ENCODE data around the gene MRPS21. TPM values are rescaled to one million over a fixed set of nuclear protein-coding genes. Genes with fewer than 3 reads are reported as not detected.
"Not testable (repeated sequence)": the region's sequence is repeated elsewhere in the genome, so short reads cannot be mapped to it uniquely, and the experiment has no call there.

The MRPS21 gene
- total and polyA plus RNA-seq, 4 donors = 39.6 to 98.9 (median 68.4) TPM

- Histone ChIP-seq H3K36me3 (ENCODE audit: control insufficient read depth in 1 of 2, insufficient read depth in 2 of 2, low read length in 1 of 2) (peaks cover 0 to 1% of the 10 kb centered on the region in 2 donors), H3K27me3 (ENCODE audit: control insufficient read depth in 1 of 2, insufficient read depth in 2 of 2, low read length in 1 of 2) (no peaks in the 10 kb centered on the region), H3K4me3 (ENCODE audit: low read length in 2 of 2) (no peak overlapping the region), H3K4me1 (ENCODE audit: control insufficient read depth in 1 of 2, insufficient read depth in 2 of 2, low read length in 2 of 2) (no peaks in the 10 kb centered on the region), H3K9me3 (ENCODE audit: control insufficient read depth, low read length) (no peaks in the 10 kb centered on the region), H3K27ac (ENCODE audit: low read depth in 1 of 2, low read length in 2 of 2) (no peak overlapping the region)
- DNase-seq (no peak), ATAC-seq (ENCODE audit: low FRiP score) (no peak)
- 95 to 100% methylated on average over 2 of the region's 2 CpGs for WGBS, 2 donors
- intact Hi-C loops (cut with DNase I) = no loop called here
These were observed 1.8 kb downstream of the MRPS21 start for GRCh38 chr1:150295476-150295875.

DNA sequence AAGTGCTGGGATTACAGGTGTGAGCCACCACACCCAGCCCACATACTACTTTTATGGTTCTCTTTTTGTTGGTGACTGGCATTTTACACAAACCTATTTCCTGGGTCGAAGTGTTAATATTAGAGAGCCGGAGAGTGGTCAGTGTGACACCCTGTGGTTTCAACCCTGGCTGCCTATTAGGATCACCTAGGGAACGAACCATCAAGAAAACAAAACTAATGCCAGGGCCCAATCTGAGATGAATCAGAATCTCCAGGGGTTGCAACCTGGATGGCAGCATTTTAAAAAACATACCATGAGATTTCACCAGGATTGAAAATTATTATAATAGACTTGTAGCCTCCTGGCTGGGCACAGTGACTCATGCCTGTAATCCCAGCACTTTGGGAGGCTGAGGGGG, 6.1 kb downstream of the MRPS21 start:
- H3K27ac ChIP-seq (ENCODE audit: low read depth in 1 of 2, low read length in 2 of 2) = no peak overlapping the region
- ATAC-seq (ENCODE audit: low FRiP score) (no peak), DNase-seq (no peak)
- H3K27me3 ChIP-seq (ENCODE audit: control insufficient read depth in 1 of 2, insufficient read depth in 2 of 2, low read length in 1 of 2) = no peaks in the 10 kb centered on the region
- intact Hi-C loops (cut with DNase I) = no loop called here
- no peak overlapping the region for H3K4me3 ChIP-seq (ENCODE audit: low read length in 2 of 2)
- H3K4me1 ChIP-seq (ENCODE audit: control insufficient read depth in 1 of 2, insufficient read depth in 2 of 2, low read length in 2 of 2) = no peaks in the 10 kb centered on the region
- whole genome bisulfite sequencing, 2 donors = 94 to 95% methylated on average over 3 of the region's 3 CpGs
- no peaks in the 10 kb centered on the region for H3K9me3 ChIP-seq (ENCODE audit: control insufficient read depth, low read length)
- peaks cover 0 to 1% of the 10 kb centered on the region in 2 donors for H3K36me3 ChIP-seq (ENCODE audit: control insufficient read depth in 1 of 2, insufficient read depth in 2 of 2, low read length in 1 of 2)

DNA sequence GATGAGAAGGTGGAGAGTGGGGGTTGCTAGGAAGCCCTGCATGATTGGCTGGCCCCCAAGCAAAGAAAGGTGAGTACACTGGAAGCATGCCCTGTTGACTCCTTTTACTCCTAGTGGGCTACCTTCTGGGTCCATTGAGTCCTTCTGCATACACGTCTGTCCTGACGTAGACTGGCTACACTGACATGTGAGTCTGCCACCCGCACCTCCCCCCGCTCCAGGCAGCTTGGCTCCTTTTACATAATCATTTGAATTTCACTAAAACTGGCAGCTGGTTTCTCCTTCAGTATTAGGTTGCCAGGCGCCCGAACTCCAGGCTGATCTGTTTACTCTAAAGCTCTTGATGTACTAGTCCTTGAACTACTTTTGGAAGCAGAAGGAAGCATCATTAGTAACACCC, 8.7 kb downstream of the MRPS21 start:
- no peaks in the 10 kb centered on the region for H3K27me3 ChIP-seq (ENCODE audit: control insufficient read depth in 1 of 2, insufficient read depth in 2 of 2, low read length in 1 of 2)
- no peak overlapping the region for H3K4me3 ChIP-seq (ENCODE audit: low read length in 2 of 2)
- 81 to 83% methylated on average over 6 of the region's 6 CpGs for WGBS, 2 donors
- H3K4me1 ChIP-seq (ENCODE audit: control insufficient read depth in 1 of 2, insufficient read depth in 2 of 2, low read length in 2 of 2) = no peaks in the 10 kb centered on the region
- intact Hi-C loops (cut with DNase I) = no loop called here
- peaks cover 0 to 1% of the 10 kb centered on the region in 2 donors for H3K36me3 ChIP-seq (ENCODE audit: control insufficient read depth in 1 of 2, insufficient read depth in 2 of 2, low read length in 1 of 2)
- DNase-seq (no peak), ATAC-seq (ENCODE audit: low FRiP score) (no peak)
- H3K9me3 ChIP-seq (ENCODE audit: control insufficient read depth, low read length) = no peaks in the 10 kb centered on the region
- no peak overlapping the region for H3K27ac ChIP-seq (ENCODE audit: low read depth in 1 of 2, low read length in 2 of 2)

DNA sequence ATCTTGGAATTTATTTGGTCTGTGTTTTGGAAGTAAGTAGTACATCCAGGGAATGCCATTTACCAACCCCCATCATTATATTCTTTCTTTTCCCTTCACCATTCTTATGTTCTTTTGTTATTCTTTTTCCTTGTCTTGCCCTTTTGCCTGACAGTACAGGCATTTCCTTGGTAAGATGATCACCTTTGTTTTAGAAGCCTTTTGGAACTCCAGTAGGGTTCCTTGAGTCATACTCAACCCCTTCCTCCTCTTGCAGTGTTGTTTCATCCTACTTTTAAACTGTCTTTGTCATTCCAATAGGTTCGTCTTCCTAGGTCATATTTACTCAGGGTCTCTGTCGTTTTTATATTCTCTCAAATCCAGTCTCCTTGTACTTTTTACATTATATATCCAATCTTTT, 9.2 kb downstream of the MRPS21 start:
- intact Hi-C loops (cut with DNase I) = no loop called here
- no peak overlapping the region for H3K27ac ChIP-seq (ENCODE audit: low read depth in 1 of 2, low read length in 2 of 2)
- H3K36me3 ChIP-seq (ENCODE audit: control insufficient read depth in 1 of 2, insufficient read depth in 2 of 2, low read length in 1 of 2) = peaks cover under 1 to 1% of the 10 kb centered on the region in 2 donors
- no peak overlapping the region for H3K4me3 ChIP-seq (ENCODE audit: low read length in 2 of 2)
- DNase-seq = no peak
- no peak for ATAC-seq (ENCODE audit: low FRiP score)
- no peaks in the 10 kb centered on the region for H3K9me3 ChIP-seq (ENCODE audit: control insufficient read depth, low read length)
- 81 to 85% methylated on average over 2 of the region's 2 CpGs for WGBS, 2 donors
- no peaks in the 10 kb centered on the region for H3K4me1 ChIP-seq (ENCODE audit: control insufficient read depth in 1 of 2, insufficient read depth in 2 of 2, low read length in 2 of 2)
- no peaks in the 10 kb centered on the region for H3K27me3 ChIP-seq (ENCODE audit: control insufficient read depth in 1 of 2, insufficient read depth in 2 of 2, low read length in 1 of 2)

DNA sequence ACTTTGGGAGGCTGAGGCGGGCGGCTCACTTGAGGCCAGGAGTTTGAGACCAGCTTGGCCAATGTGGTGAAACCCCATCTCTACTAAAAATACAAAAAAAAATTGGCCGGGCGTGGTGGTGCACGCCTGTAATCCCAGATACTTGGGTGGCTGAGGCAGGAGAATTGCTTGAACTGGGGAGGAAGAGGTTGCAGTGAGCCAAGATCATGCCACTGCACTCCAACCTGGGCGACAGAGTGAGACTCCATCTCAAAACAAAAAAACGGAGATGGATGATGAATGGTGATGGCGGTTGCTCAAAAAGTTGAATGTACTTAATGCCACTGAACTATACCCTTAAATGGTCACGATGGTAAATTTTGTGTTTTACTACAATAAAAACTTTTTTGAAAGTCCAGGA, 14.9 kb downstream of the MRPS21 start:
- H3K36me3 ChIP-seq (ENCODE audit: control insufficient read depth in 1 of 2, insufficient read depth in 2 of 2, low read length in 1 of 2); H3K4me1 ChIP-seq (ENCODE audit: control insufficient read depth in 1 of 2, insufficient read depth in 2 of 2, low read length in 2 of 2); H3K4me3 ChIP-seq (ENCODE audit: low read length in 2 of 2); H3K27me3 ChIP-seq (ENCODE audit: control insufficient read depth in 1 of 2, insufficient read depth in 2 of 2, low read length in 1 of 2); intact Hi-C loops (cut with DNase I); DNase-seq; H3K9me3 ChIP-seq (ENCODE audit: control insufficient read depth, low read length); ATAC-seq (ENCODE audit: low FRiP score); H3K27ac ChIP-seq (ENCODE audit: low read depth in 1 of 2, low read length in 2 of 2): not testable (repeated sequence)
- WGBS, 2 donors = 87 to 91% methylated on average over 7 to 9 of the region's 9 CpGs

GRCh38 chr1:150309758-150310508, 16.3 kb downstream of the MRPS21 start:
- no peak for ATAC-seq (ENCODE audit: low FRiP score)
- WGBS, 2 donors = 54 to 57% methylated on average over 10 of the region's 10 CpGs
- H3K9me3 ChIP-seq (ENCODE audit: control insufficient read depth, low read length) = no peaks in the 10 kb centered on the region
- DNase-seq = peak in 1 of 2 donors; percentile 17
- no peaks in the 10 kb centered on the region for H3K27me3 ChIP-seq (ENCODE audit: control insufficient read depth in 1 of 2, insufficient read depth in 2 of 2, low read length in 1 of 2)
- H3K36me3 ChIP-seq (ENCODE audit: control insufficient read depth in 1 of 2, insufficient read depth in 2 of 2, low read length in 1 of 2) = peaks cover 0 to 5% of the 10 kb centered on the region in 2 donors
- intact Hi-C loops (cut with DNase I) = no loop called here
- H3K4me3 ChIP-seq (ENCODE audit: low read length in 2 of 2) = no peak overlapping the region
- H3K27ac ChIP-seq (ENCODE audit: low read depth in 1 of 2, low read length in 2 of 2) = no peak overlapping the region
- no peaks in the 10 kb centered on the region for H3K4me1 ChIP-seq (ENCODE audit: control insufficient read depth in 1 of 2, insufficient read depth in 2 of 2, low read length in 2 of 2)

- 82 to 93% methylated on average over 2 of the region's 2 CpGs for WGBS, 2 donors
- Histone ChIP-seq H3K27ac (ENCODE audit: low read depth in 1 of 2, low read length in 2 of 2) (no peak overlapping the region), H3K9me3 (ENCODE audit: control insufficient read depth, low read length) (no peaks in the 10 kb centered on the region), H3K27me3 (ENCODE audit: control insufficient read depth in 1 of 2, insufficient read depth in 2 of 2, low read length in 1 of 2) (no peaks in the 10 kb centered on the region), H3K4me3 (ENCODE audit: low read length in 2 of 2) (no peak overlapping the region), H3K36me3 (ENCODE audit: control insufficient read depth in 1 of 2, insufficient read depth in 2 of 2, low read length in 1 of 2) (peaks cover 0 to 5% of the 10 kb centered on the region in 2 donors), H3K4me1 (ENCODE audit: control insufficient read depth in 1 of 2, insufficient read depth in 2 of 2, low read length in 2 of 2) (no peaks in the 10 kb centered on the region)
- intact Hi-C loops (cut with DNase I) = no loop called here
- no peak for DNase-seq
- no peak for ATAC-seq (ENCODE audit: low FRiP score)
These were observed 18.1 kb downstream of the MRPS21 start for GRCh38 chr1:150311762-150312161.

- H3K4me3 ChIP-seq (ENCODE audit: low read length in 2 of 2); H3K9me3 ChIP-seq (ENCODE audit: control insufficient read depth, low read length); H3K27ac ChIP-seq (ENCODE audit: low read depth in 1 of 2, low read length in 2 of 2); H3K27me3 ChIP-seq (ENCODE audit: control insufficient read depth in 1 of 2, insufficient read depth in 2 of 2, low read length in 1 of 2); H3K4me1 ChIP-seq (ENCODE audit: control insufficient read depth in 1 of 2, insufficient read depth in 2 of 2, low read length in 2 of 2); H3K36me3 ChIP-seq (ENCODE audit: control insufficient read depth in 1 of 2, insufficient read depth in 2 of 2, low read length in 1 of 2); ATAC-seq (ENCODE audit: low FRiP score): not testable (repeated sequence)
- 90 to 92% methylated on average over 4 of the region's 4 CpGs for WGBS, 2 donors
- intact Hi-C loops (cut with DNase I) = loop anchor here in 1 of 2 donors (5.0 kb wide), 1 partner anchor 32 kb away; the partner anchor contains the start of gene CIART
- DNase-seq = peak in 1 of 2 donors; percentile 4
These were observed 21.0 kb downstream of the MRPS21 start for GRCh38 chr1:150314691-150315090.

DNA sequence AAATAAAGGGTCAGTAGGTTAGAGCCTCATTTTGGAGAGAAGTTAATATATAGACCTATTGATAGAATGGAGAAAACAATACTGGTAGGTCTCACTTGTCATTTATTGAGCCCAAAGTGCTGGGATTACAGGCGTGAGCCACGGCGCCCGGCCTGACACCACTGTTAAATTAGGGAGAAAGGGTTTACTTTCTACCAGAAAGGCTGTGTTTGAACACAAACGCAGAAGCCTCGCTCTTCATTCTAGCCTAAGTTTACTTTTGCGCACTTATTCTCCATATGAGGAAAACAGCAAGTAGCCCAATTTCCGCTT, 27.0 kb downstream of the MRPS21 start:
- peaks cover 0 to 3% of the 10 kb centered on the region in 2 donors for H3K4me1 ChIP-seq (ENCODE audit: control insufficient read depth in 1 of 2, insufficient read depth in 2 of 2, low read length in 2 of 2)
- DNase-seq (no peak), ATAC-seq (ENCODE audit: low FRiP score) (no peak)
- no peaks in the 10 kb centered on the region for H3K9me3 ChIP-seq (ENCODE audit: control insufficient read depth, low read length)
- peak overlapping the region in 1 of 2 donors; percentile 97 for H3K4me3 ChIP-seq (ENCODE audit: low read length in 2 of 2)
- peak overlapping the region in 1 of 2 donors; percentile 17 for H3K27ac ChIP-seq (ENCODE audit: low read depth in 1 of 2, low read length in 2 of 2)
- no peaks in the 10 kb centered on the region for H3K27me3 ChIP-seq (ENCODE audit: control insufficient read depth in 1 of 2, insufficient read depth in 2 of 2, low read length in 1 of 2)
- WGBS, 2 donors = 89 to 91% methylated on average over 8 of the region's 8 CpGs
- peaks cover under 1 to 4% of the 10 kb centered on the region in 2 donors for H3K36me3 ChIP-seq (ENCODE audit: control insufficient read depth in 1 of 2, insufficient read depth in 2 of 2, low read length in 1 of 2)
- intact Hi-C loops (cut with DNase I) = no loop called here
